ENCODE data around the gene AP2M1. TPM values are rescaled to one million over a fixed set of nuclear protein-coding genes. Genes with fewer than 3 reads are reported as not detected.

The AP2M1 gene
- 100 to 1,000 TPM; 209 to 219 TPM for total RNA-seq

- peak; percentile 98 for DNase-seq
- Mint-ChIP-seq H3K9me3 (no peaks in the 10 kb centered on the region), H3K4me1 (peaks cover 22% of the 10 kb centered on the region), H3K27ac (peak within 1 kb of the TSS; percentile 87), H3K4me3 (peak within 1 kb of the TSS; percentile 98), H3K27me3 (no peaks in the 10 kb centered on the region), H3K36me3 (peaks cover 10% of the 10 kb centered on the region)
These were observed at the start of gene AP2M1 for GRCh38 chr3:184174646-184175492. Gene AP2M1, plus strand, starts transcription at chr3:184174855. Its CDS starts 2,139 bp downstream, at chr3:184176994.

- Mint-ChIP-seq H3K27me3 (no peaks in the 10 kb centered on the region), H3K4me1 (no peaks in the 10 kb centered on the region), H3K4me3 (no peak overlapping the region), H3K36me3 (no peaks in the 10 kb centered on the region), H3K9me3 (no peaks in the 10 kb centered on the region), H3K27ac (no peak overlapping the region)
- no peak for DNase-seq
These were observed 48.6 kb upstream of the AP2M1 start for GRCh38 chr3:184126006-184126405.

GRCh38 chr3:184129012-184129411, 45.6 kb upstream of the AP2M1 start:
- Mint-ChIP-seq H3K9me3 (no peaks in the 10 kb centered on the region), H3K36me3 (peaks cover 3% of the 10 kb centered on the region), H3K4me1 (peaks cover 5% of the 10 kb centered on the region), H3K27ac (no peak overlapping the region), H3K27me3 (no peaks in the 10 kb centered on the region), H3K4me3 (no peak overlapping the region)
- no peak for DNase-seq

GRCh38 chr3:184132945-184133344, 41.7 kb upstream of the AP2M1 start:
- Mint-ChIP-seq H3K4me1 (peaks cover 29% of the 10 kb centered on the region), H3K36me3 (peaks cover 15% of the 10 kb centered on the region), H3K4me3 (no peak overlapping the region), H3K27me3 (no peaks in the 10 kb centered on the region), H3K27ac (no peak overlapping the region), H3K9me3 (no peaks in the 10 kb centered on the region)
- no peak for DNase-seq

- Mint-ChIP-seq H3K27ac (peak overlapping the region; percentile 95), H3K9me3 (no peaks in the 10 kb centered on the region), H3K27me3 (no peaks in the 10 kb centered on the region), H3K4me1 (peaks cover 30% of the 10 kb centered on the region), H3K4me3 (peak overlapping the region; percentile 95), H3K36me3 (peaks cover 16% of the 10 kb centered on the region)
- peak; percentile 68 for DNase-seq
These were observed 40.6 kb upstream of the AP2M1 start for GRCh38 chr3:184133840-184134745.

- no peak for DNase-seq
- Mint-ChIP-seq H3K4me3 (peak overlapping the region; percentile 95), H3K36me3 (peaks cover 16% of the 10 kb centered on the region), H3K9me3 (no peaks in the 10 kb centered on the region), H3K27me3 (no peaks in the 10 kb centered on the region), H3K27ac (peak overlapping the region; percentile 95), H3K4me1 (peaks cover 30% of the 10 kb centered on the region)
These were observed 39.9 kb upstream of the AP2M1 start for GRCh38 chr3:184134746-184135148.

GRCh38 chr3:184135149-184135910, 39.3 kb upstream of the AP2M1 start, which contains the start of gene EIF2B5:
Gene EIF2B5, plus strand, starts transcription at chr3:184135358. Its CDS starts 28 bp downstream, at chr3:184135386.
- H3K27me3 Mint-ChIP-seq: no peaks in the 10 kb centered on the region
- H3K4me3 Mint-ChIP-seq: peak within 1 kb of the TSS; percentile 95
- H3K27ac Mint-ChIP-seq: peak within 1 kb of the TSS; percentile 95
- DNase-seq: peak; percentile 87
- H3K4me1 Mint-ChIP-seq: peaks cover 30% of the 10 kb centered on the region
- peaks cover 19% of the 10 kb centered on the region for H3K36me3 Mint-ChIP-seq
- no peaks in the 10 kb centered on the region for H3K9me3 Mint-ChIP-seq

GRCh38 chr3:184135911-184136260, 38.8 kb upstream of the AP2M1 start:
- Mint-ChIP-seq H3K4me1 (peaks cover 30% of the 10 kb centered on the region), H3K27me3 (no peaks in the 10 kb centered on the region), H3K27ac (peak overlapping the region; percentile 95), H3K9me3 (no peaks in the 10 kb centered on the region), H3K36me3 (peaks cover 19% of the 10 kb centered on the region), H3K4me3 (peak overlapping the region; percentile 95)
- no peak for DNase-seq

GRCh38 chr3:184140436-184140835, 34.2 kb upstream of the AP2M1 start:
- H3K4me1 Mint-ChIP-seq: peaks cover 24% of the 10 kb centered on the region
- H3K27me3 Mint-ChIP-seq: no peaks in the 10 kb centered on the region
- no peak for DNase-seq
- H3K27ac Mint-ChIP-seq: no peak overlapping the region
- H3K9me3 Mint-ChIP-seq: no peaks in the 10 kb centered on the region
- H3K4me3 Mint-ChIP-seq: no peak overlapping the region
- H3K36me3 Mint-ChIP-seq: peaks cover 30% of the 10 kb centered on the region

GRCh38 chr3:184142199-184142598, 32.5 kb upstream of the AP2M1 start:
- Mint-ChIP-seq H3K27ac (peak overlapping the region; percentile 25), H3K4me3 (no peak overlapping the region), H3K36me3 (peaks cover 28% of the 10 kb centered on the region)

GRCh38 chr3:184143327-184143726, 31.3 kb upstream of the AP2M1 start:
- H3K27ac Mint-ChIP-seq: peak overlapping the region; percentile 15
- no peaks in the 10 kb centered on the region for H3K9me3 Mint-ChIP-seq
- peaks cover 5% of the 10 kb centered on the region for H3K4me1 Mint-ChIP-seq
- no peaks in the 10 kb centered on the region for H3K27me3 Mint-ChIP-seq
- peaks cover 19% of the 10 kb centered on the region for H3K36me3 Mint-ChIP-seq
- no peak for DNase-seq
- no peak overlapping the region for H3K4me3 Mint-ChIP-seq

More at GRCh38 chr3:184142199-184142598, 32.5 kb upstream of the AP2M1 start:
- peaks cover 11% of the 10 kb centered on the region for H3K4me1 Mint-ChIP-seq
- DNase-seq: no peak
- H3K27me3 Mint-ChIP-seq: no peaks in the 10 kb centered on the region
- no peaks in the 10 kb centered on the region for H3K9me3 Mint-ChIP-seq

- peaks cover 19% of the 10 kb centered on the region for H3K36me3 Mint-ChIP-seq
- no peaks in the 10 kb centered on the region for H3K27me3 Mint-ChIP-seq
- peaks cover 5% of the 10 kb centered on the region for H3K4me1 Mint-ChIP-seq
- no peak for DNase-seq
- H3K27ac Mint-ChIP-seq: no peak overlapping the region
- H3K9me3 Mint-ChIP-seq: no peaks in the 10 kb centered on the region
- no peak overlapping the region for H3K4me3 Mint-ChIP-seq
These were observed 30.1 kb upstream of the AP2M1 start for GRCh38 chr3:184144505-184144904.

- peaks cover 5% of the 10 kb centered on the region for H3K4me1 Mint-ChIP-seq
- H3K27me3 Mint-ChIP-seq: no peaks in the 10 kb centered on the region
- H3K36me3 Mint-ChIP-seq: peaks cover 17% of the 10 kb centered on the region
- H3K4me3 Mint-ChIP-seq: no peak overlapping the region
- peak; percentile 21 for DNase-seq
- no peak overlapping the region for H3K27ac Mint-ChIP-seq
- no peaks in the 10 kb centered on the region for H3K9me3 Mint-ChIP-seq
These were observed 29.5 kb upstream of the AP2M1 start for GRCh38 chr3:184145111-184145524.

GRCh38 chr3:184145751-184146270, 28.8 kb upstream of the AP2M1 start:
- Mint-ChIP-seq H3K9me3 (no peaks in the 10 kb centered on the region), H3K27me3 (no peaks in the 10 kb centered on the region), H3K4me3 (no peak overlapping the region), H3K4me1 (peaks cover 5% of the 10 kb centered on the region), H3K27ac (no peak overlapping the region), H3K36me3 (peaks cover 16% of the 10 kb centered on the region)
- DNase-seq: no peak

All from activated naive CD8-positive, alpha-beta T cell treated with anti-CD3 and anti-CD28 coated beads for 36 hours (primary cell).